ENCODE measurements around the gene ZNF664. TPM values are rescaled to one million over a fixed set of nuclear protein-coding genes. Genes with fewer than 3 reads are reported as not detected.

The ZNF664 gene
- total and polyA plus RNA-seq, 2 of the 8 experiments (the other 6 are each of a cell fraction or from before 2014, with no cell fraction given) = 22.8 to 51.4 TPM

GRCh38 chr12:124002021-124002644, 29.1 kb downstream of the ZNF664 start:
- no peaks in the 10 kb centered on the region for H3K79me2 ChIP-seq (ENCODE audit: control insufficient read depth in 1 of 2, insufficient read depth in 2 of 2, low read length in 2 of 2)
- no peak overlapping the region for H3K23ac ChIP-seq (ENCODE audit: insufficient read length)
- no peak overlapping the region for H2AK5ac ChIP-seq (ENCODE audit: low read depth, low read length)
- no peak overlapping the region for H4K8ac ChIP-seq (ENCODE audit: extremely low read depth, insufficient read depth, low read length)
- no peak overlapping the region for H3K56ac ChIP-seq (replicated peaks; ENCODE audit: insufficient read length, low read depth, low read length)
- H3K14ac ChIP-seq (ENCODE audit: insufficient read length) = no peak overlapping the region
- no peak overlapping the region for H4K91ac ChIP-seq (replicated peaks; ENCODE audit: insufficient read length, low read length)
- no peak overlapping the region for H3K4me3 ChIP-seq (ENCODE audit: extremely low read depth in 1 of 4, insufficient read depth in 2 of 4, low read depth in 3 of 4, low read length in 4 of 4)
- H3K36me3 ChIP-seq (ENCODE audit: control insufficient read depth in 2 of 4, insufficient read depth in 4 of 4, low read length in 3 of 4) = 0 out of 8 replicates have a peak, but pooled peaks cover 0 to 2% (median 0%) of the 10 kb centered on the region in 4 experiments
- H3K4ac ChIP-seq (replicated peaks; ENCODE audit: insufficient read length, low read depth, low read length) = no peak overlapping the region
- no peak overlapping the region for H2BK120ac ChIP-seq (replicated peaks; ENCODE audit: low read depth, low read length)
- no peaks in the 10 kb centered on the region for H3K79me1 ChIP-seq (ENCODE audit: low read depth, low read length)
- no peaks in the 10 kb centered on the region for H3K9me3 ChIP-seq (ENCODE audit: insufficient read depth in 2 of 2, low read depth in 1 of 2, low read length in 1 of 2)
- no peaks in the 10 kb centered on the region for H3K4me1 ChIP-seq (replicated peaks in 1 of 4; ENCODE audit: control insufficient read depth in 3 of 4, insufficient read depth in 4 of 4, low read length in 3 of 4)
- no peak overlapping the region for H2BK15ac ChIP-seq (ENCODE audit: low read length)
- H2BK5ac ChIP-seq (ENCODE audit: low read depth, low read length) = no peak overlapping the region
- H3K23me2 ChIP-seq (ENCODE audit: low read depth, low read length) = no peaks in the 10 kb centered on the region
- CTCF ChIA-PET (ENCODE audit: partially characterized antibody) = interaction anchor here (0.6 to 3.6 kb wide), 6 partner anchors 14 to 720 kb away, joined by 3 to 13 read pairs (median 6); no protein-coding TSS in a partner anchor
- POLR2A ChIA-PET (ENCODE audit: partially characterized antibody) = no interaction called here
- no peak overlapping the region for H3K9ac ChIP-seq (replicated peaks in 1 of 4; ENCODE audit: extremely low read depth in 1 of 4, low read depth in 3 of 4, low read length in 3 of 4)
- H2BK20ac ChIP-seq (ENCODE audit: low read length) = no peak overlapping the region
- no peak overlapping the region for H3K27ac ChIP-seq (ENCODE audit: low read depth, low read length)
- H2BK12ac ChIP-seq (ENCODE audit: low read depth, low read length) = no peak overlapping the region
- H3K4me2 ChIP-seq (ENCODE audit: insufficient read depth in 1 of 2, low read depth in 2 of 2, low read length in 2 of 2) = no peak overlapping the region
- no peaks in the 10 kb centered on the region for H3K27me3 ChIP-seq (replicated peaks in 1 of 4; ENCODE audit: control insufficient read depth in 3 of 4, extremely low read depth in 1 of 4, insufficient read depth in 3 of 4, low read length in 3 of 4)
- H4K20me1 ChIP-seq (replicated peaks in 1 of 2; ENCODE audit: control insufficient read depth in 1 of 2, insufficient read depth in 2 of 2, low read length in 2 of 2) = peaks cover 5 to 10% of the 10 kb centered on the region in 2 experiments
- 91% methylated on average over 6 of the region's 6 CpGs; no CpG with 5 or more reads in 1 of the 2 experiments for WGBS, 2 experiments (ENCODE audit: extremely low coverage in 1 of 2, insufficient coverage in 1 of 2, insufficient read length in 1 of 2, insufficient replicate concordance in 2 of 2, low coverage in 1 of 2, low lambda C conversion rate in 2 of 2, missing lambda C conversion rate in 1 of 2)
- FAIRE-seq (no peak), DNase-seq (ENCODE audit: low read depth in 1 of 2, low spot score in 2 of 2) (no peak)
- H4K5ac ChIP-seq (ENCODE audit: insufficient read length, low read depth, low read length) = no peak overlapping the region
- no peak overlapping the region for H3K18ac ChIP-seq (ENCODE audit: extremely low read depth, low read length)
- H2AFZ ChIP-seq (ENCODE audit: low read length) = no peak overlapping the region
- TF ChIP-seq E2F6 (IDR thresholded peaks at IDR 0.05) (no peak), CBX5 (IDR thresholded peaks at IDR 0.05; ENCODE audit: low read depth, low read length) (no peak), SIRT6 (IDR thresholded peaks at IDR 0.05; ENCODE audit: low read length) (no peak), EGR1 (IDR thresholded peaks at IDR 0.05; ENCODE audit: borderline replicate concordance, low read depth, low read length) (no peak), SUZ12 (IDR thresholded peaks at IDR 0.05; ENCODE audit: low read length) (no peak), HDAC2 (IDR thresholded peaks at IDR 0.05; ENCODE audit: borderline replicate concordance in 1 of 2, low read depth in 2 of 2, low read length in 2 of 2) (no peak), EZH2 (IDR thresholded peaks at IDR 0.05; ENCODE audit: low read depth, low read length, severe bottlenecking) (no peak), SP4 (IDR thresholded peaks at IDR 0.05; ENCODE audit: low read length) (no peak), CHD1 (IDR thresholded peaks at IDR 0.05; ENCODE audit: low read depth, low read length) (no peak)
